GM18511 (cell line): ENCODE data around the gene ITPRID1.
"Not testable (repeated sequence)": the region's sequence is repeated elsewhere in the genome, so short reads cannot be mapped to it uniquely, and the experiment has no call there.

ENCODE experiments used
- ATAC-seq: cut with Tn5 transposase; IDR thresholded peaks from one replicate; pipeline ENCODE4 v1.9.1; 2021; ENCODE audit warnings: mild to moderate bottlenecking, moderate library complexity; ENCODE audit not compliant: unreplicated experiment

ITPRID1 gene

DNA sequence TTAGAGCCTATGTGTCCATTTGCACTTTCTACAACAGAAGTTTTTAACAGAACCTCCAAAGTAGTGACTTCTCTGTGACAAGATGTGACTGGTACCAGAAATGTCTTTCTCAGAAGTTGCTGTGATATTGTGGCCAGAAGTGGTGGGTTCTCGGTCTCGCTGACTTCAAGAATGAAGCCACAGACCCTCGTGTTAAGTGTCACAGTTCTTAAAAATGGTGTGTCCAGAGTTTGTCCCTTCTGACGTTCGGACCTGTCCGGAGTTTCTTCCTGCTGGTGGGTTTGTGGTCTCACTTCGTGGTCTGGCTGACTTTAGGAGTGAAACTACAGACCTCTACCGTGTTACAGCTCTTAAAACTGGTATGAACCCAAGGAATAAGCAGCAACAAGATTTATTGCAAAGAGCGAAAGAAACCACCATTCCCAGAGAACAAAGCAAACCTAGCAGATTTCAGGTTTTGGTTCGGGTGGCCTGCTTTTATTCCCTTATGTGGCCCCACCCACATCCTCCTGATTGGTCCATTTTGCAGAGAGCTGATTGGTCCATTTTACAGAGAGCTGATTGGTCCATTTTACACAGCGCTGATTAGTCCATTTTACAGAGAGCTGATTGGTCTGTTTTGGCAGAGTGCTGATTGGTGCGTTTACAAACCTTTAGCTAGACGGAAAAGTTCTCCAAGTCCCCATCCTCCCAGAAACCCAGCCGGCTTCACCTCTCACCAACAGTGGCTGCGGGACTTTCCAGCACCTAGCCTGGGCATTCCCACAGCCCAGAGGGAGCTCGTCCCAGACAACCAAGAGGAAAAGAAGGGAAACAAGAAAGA, 3.0 kb downstream of the ITPRID1 start:
- ATAC-seq, result no peak

DNA sequence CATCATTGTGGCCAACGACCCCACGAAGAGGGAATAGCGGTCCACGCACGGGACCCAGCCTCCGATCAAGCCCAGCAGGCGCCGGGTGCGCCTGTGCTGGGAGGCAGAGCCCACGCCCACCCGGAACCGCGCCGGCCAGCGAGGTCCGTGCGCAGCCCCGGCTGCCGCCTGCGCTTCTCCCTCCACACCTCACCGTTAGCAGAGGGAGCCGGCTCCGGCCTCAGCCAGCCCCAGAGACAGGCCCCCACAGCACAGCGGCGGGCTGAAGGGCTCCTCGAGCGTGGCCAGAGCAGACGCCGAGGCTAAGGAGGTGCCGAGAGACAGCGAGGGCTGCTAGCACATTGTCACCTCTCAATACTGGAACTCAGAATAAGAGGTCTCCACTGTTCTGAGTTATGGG, 3.6 kb downstream of the ITPRID1 start:
- no peak for ATAC-seq

DNA sequence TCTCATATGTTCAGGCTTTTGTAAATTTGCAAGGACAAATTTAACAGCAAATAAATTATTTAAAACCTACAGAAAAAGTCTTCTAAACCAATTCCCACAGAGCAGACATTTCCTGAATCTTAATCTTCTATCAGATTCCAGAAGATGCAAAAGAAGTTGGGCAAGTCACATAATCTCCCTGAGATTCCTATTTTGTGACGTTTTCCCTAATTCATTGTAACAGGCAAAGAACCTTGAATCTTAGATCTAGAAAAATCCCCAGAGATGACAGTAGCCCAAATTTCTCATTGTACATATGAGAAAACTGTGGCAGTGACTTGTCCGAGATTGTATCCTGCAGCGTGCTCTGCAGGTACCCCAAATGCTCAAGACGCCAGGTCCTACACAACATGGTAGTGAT, 4.9 kb downstream of the ITPRID1 start:
- ATAC-seq, result no peak

DNA sequence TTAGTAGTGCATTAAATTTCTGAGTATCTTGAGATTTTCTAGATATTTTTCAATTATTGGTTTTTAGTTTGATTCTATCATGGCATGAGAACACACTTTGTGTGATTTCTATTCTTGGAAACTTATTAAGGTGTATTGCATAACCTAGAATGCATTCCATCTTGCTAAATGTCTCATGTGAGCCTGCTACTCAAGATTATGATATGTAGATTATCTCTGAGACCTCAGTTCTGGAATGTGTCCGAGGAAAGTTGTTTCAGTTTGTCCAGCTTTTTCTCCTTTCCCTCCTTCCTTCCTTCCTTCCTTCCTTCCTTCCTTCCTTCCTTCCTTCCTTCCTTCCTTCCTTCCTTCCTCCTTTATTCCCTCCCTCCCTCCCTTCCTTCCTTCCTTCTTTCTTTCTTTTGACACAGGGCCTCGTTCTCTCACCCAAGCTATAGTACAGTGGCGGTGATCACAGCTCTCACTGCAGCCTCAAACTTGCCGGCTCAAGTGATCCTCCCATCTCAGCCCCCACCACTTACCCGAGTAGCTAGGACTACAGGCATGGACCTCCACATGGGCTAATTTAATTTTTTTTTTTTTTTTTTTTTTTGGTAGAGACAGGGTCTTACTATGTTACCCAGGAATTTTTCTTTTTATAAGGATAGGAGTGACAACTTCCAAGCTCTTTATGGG, 7.6 kb downstream of the ITPRID1 start:
- no peak for ATAC-seq

DNA sequence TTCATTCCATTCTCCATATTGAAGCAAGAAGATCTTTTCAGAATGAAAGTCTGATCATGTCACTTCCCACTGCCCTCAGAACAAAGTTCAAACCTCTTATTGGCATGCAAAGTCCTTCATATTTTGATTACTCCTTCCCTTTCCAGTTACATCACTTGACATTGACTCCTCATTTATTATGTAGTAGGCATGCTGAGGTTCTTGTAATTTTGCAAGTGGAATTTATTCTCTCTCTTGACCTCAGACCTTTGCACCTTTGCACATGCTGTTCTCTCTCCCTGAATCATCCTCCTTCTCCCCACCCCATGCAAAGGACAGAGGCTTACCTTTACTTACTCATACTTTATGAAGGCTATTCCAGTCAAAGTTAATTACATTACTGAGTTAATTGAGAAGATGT, 13.0 kb downstream of the ITPRID1 start:
- ATAC-seq, result no peak

GRCh38 chr7:31529103-31529502, 15.2 kb downstream of the ITPRID1 start:
- ATAC-seq, result no peak

- not testable (repeated sequence) for ATAC-seq
Measured at GRCh38 chr7:31540651-31541185, 26.8 kb downstream of the ITPRID1 start.

DNA sequence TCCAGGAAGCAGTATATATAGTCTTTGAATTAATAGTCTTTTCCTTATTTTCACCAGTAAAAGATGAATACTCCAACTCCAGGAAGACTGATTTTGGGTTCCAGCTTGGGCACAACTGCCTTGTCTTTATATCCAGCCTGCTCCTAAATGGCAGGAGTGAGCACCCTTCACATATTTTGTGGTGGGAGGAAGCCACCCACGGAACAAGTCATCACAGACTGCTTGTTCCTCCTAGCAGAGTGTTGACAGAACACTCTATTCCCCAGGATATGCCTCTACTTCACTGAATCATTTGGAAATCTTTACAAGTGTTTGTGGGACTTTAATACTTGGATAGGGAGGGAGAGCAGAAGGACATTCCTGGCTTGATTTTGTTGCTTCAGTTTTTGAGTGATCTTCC, 31.7 kb downstream of the ITPRID1 start:
- ATAC-seq, result no peak

- ATAC-seq, result no peak
Measured at GRCh38 chr7:31549611-31550010, 35.7 kb downstream of the ITPRID1 start.

GRCh38 chr7:31550432-31550831, 36.5 kb downstream of the ITPRID1 start:
- ATAC-seq, result no peak

DNA sequence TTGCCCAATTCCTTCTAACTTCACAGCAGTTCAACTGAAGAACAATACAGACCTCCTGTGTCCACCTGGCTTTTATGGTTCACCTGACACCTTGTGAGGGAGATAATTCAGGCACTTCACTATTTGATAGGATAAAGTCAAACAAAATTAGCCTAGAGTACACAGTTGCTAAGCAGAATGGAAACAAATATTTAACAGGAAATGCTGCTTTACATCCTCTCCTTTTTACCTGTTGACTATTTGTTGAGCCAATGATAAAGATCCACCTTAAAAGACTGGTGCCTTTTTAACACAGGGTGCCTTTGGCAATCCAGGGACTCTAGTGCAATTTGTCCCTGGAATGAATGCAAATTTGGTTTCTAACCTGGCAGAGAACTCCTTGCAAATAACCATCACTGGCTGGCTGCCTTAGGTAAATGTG, 39.8 kb downstream of the ITPRID1 start:
- no peak for ATAC-seq

DNA sequence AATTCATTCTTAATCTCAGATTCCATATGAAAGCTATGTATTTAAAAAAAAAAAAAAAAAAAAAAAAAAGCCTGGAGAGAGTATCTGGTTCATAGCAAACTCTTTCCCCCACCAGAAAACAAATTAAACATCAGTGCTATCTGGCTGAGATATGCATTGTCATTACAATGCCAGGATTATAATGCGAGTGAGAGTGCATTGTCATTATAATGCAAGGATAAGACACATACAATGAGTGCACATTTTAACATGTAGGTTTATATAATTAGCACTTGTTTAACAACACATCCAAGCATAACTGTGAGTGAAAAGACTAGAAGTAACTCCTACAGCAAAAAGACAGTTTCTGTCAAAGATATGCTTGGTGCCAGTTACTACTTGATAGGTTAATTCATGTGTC, 48.1 kb downstream of the ITPRID1 start:
- no peak for ATAC-seq

GRCh38 chr7:31563522-31563921, 49.6 kb downstream of the ITPRID1 start:
- no peak for ATAC-seq

DNA sequence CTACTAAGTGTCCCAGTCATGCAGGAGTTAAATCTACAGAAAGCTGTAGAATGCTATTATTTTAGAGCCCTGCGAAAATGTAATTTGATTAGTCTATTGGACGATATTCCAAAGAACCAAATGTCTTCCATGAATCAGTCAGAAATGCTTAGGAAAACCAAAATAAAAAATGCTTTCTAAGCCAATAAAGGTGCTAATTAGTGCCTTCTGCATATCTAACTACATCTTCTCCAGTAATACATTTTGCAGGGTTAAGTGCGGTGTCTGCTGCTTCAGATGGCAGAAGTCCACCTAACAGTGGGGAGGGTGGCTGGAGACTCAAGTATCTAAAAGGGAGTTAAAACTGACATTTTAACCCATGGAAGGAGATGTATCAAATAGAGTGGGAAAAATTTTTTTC, 50.1 kb downstream of the ITPRID1 start:
- no peak for ATAC-seq

- ATAC-seq, result no peak
Measured at GRCh38 chr7:31564661-31565060, 50.8 kb downstream of the ITPRID1 start.

DNA sequence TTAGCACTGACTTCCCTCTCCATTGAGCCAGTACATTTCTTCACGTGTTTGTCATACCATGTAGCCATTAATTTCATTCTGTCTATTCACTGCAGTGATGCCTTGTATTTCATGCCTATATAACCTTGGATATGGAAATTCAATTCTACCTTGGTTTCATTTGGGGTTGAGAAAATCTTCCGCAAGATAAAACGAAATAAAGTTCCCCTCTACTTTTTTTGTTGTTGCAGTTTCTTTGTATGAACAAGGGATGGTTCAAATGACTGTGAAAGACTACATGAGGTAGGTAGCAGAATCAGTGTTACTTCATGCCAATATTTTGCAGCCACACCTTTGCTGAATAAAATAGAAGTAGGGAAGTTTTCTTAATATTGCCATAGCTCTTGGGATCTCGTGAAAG, 55.6 kb downstream of the ITPRID1 start:
- ATAC-seq, result no peak

DNA sequence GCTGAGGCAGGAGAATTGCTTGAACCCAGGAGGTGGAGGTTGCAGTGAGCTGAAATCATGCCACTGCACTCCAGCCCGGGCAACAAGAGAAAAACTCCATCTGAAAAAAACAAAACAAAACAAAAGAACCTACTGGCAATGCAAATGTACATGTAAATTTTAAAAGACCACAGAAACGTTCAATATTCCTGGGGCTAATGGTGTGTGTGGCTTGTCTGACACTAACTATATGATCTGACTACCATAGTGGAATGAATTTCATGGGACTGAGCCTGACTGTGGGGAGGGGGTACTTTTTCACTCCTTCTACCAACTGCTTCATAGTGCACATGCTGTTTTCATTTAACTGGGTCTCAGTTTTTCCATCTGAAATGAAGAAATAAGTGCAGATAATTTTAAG, 69.6 kb downstream of the ITPRID1 start:
- no peak for ATAC-seq

DNA sequence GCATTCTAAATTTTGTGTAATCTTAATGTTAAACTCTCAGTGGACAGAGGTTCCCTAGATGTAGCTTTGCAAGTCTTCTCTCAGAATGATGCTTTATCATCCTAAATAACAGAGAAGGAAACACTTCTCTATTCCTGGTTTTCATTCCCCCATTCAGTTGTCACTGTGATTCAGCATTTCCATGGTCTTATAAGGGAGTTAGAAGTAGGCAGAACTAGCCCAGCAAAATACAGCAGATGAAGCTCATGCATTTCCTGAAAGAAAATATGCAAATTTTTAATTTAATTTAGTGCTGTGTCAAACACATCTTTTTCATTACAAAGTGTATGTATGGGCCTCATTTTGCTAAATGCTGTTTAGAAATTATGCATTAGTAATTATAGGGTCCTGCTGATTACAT, 70.1 kb downstream of the ITPRID1 start:
- no peak for ATAC-seq

GRCh38 chr7:31595390-31595789, 81.5 kb downstream of the ITPRID1 start:
- no peak for ATAC-seq

DNA sequence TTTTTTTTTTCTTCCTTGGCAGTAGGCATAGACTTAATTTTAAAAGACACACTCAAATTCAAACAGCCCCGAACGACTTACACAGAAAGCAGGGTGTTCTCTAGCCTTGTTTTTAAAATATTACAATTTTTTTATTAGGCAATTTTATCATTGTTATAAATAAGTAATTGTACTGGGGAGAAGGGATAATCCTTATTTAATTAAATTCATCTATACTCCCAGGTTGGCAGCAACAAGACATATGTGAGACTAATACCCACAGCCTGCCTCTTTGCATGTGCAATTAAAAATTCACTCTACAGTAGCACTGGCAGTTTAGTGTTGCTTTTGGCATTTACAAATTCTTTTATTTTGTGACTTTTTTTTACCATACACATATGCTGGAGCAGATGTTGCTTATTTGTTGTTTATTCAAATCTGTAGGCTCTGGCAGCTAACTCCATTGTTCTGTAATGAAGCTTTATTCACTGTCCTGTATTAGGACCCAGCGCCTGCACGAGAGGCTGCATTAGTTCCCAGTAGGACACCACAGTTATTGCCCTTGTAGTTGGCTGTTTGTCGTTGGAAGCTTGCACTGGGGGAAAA, 88.2 kb downstream of the ITPRID1 start:
- no peak for ATAC-seq

DNA sequence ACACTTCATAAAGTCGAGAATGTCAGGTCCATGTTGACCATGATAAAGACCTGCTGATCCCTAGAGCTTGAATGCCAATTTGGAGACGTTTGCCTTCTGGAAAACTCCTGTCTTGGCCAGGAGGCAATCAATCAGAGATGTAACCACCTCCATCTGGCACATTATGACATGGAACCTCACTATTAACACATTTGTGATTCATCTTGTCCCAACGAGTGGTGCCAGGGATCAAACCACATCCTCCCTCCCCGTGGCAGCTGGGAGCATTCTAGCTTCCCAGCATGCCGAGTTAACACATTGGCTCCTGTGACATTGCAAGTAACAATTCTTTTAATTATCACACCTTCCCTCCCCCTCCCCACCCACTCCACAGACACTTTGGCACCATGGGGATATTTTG, 89.2 kb downstream of the ITPRID1 start:
- ATAC-seq, result no peak

DNA sequence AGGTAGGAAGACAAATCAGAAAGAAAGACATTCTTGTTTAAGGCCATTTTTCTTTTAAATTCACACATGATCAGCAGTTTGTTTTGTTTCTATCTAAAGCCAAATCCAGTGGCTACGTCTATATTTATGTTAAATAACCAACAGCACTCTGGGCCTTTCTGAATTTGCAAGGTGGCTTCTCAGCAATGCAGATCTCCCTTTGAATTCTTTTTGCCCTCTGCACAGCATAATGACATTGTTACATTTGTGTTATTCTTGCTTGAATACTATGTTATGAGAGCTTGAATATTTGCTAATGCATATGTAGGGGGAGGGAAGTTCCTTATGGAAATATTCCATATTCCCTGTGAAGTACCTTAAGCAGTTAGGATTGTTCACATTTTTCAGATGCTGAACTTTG, 99.7 kb downstream of the ITPRID1 start:
- ATAC-seq, result no peak
